GM19238 (cell line): ENCODE data around the gene NR2F2.
"Not testable (repeated sequence)": the region's sequence is repeated elsewhere in the genome, so short reads cannot be mapped to it uniquely, and the experiment has no call there.

Experiments used
- DNase-seq: peaks from one replicate; pipeline ENCODE4 v3.0.0; 2011; ENCODE audit warnings: low spot score; ENCODE audit not compliant: insufficient read length

Gene NR2F2

GRCh38 chr15:96365781-96366525 is 35.5 kb downstream of the NR2F2 start:
- DNase-seq = no peak

- no peak for DNase-seq
These were observed 36.0 kb downstream of the NR2F2 start for GRCh38 chr15:96366526-96366877.

- no peak for DNase-seq
These were observed 37.1 kb downstream of the NR2F2 start for GRCh38 chr15:96367311-96368200.

- DNase-seq = no peak
These were observed 38.9 kb downstream of the NR2F2 start for GRCh38 chr15:96369351-96369750.

GRCh38 chr15:96369825-96370621 is 39.5 kb downstream of the NR2F2 start:
- no peak for DNase-seq

GRCh38 chr15:96372554-96372953 is 42.1 kb downstream of the NR2F2 start:
- no peak for DNase-seq

GRCh38 chr15:96374499-96374898 is 44.0 kb downstream of the NR2F2 start:
- no peak for DNase-seq

- not testable (repeated sequence) for DNase-seq
These were observed 49.1 kb downstream of the NR2F2 start for GRCh38 chr15:96379592-96379991.

GRCh38 chr15:96381463-96381862 is 51.0 kb downstream of the NR2F2 start:
- DNase-seq = no peak

- DNase-seq = no peak
These were observed 54.7 kb downstream of the NR2F2 start for GRCh38 chr15:96385195-96385594.

GRCh38 chr15:96388673-96389072 is 58.2 kb downstream of the NR2F2 start:
- DNase-seq = no peak
